Subcutaneous abdominal adipose tissue (tissue), 5 donors: ENCODE measurements around the gene ZHX3.
A peak's percentile ranks its signal among the peaks of the same experiment; 100 is the strongest.

Experiments used
- H3K27ac ChIP-seq: one replicate; pipeline ENCODE4 v1.7.0; 2013; ENCODE audit warnings: low read depth, mild to moderate bottlenecking, inconsistent platforms, low read length, moderate library complexity
- H3K27me3 ChIP-seq, 5 donors: one replicate each; pipeline ENCODE4 v1.7.0; 2013; ENCODE audit warnings: low read length in 5 of 5, inconsistent platforms in 1 of 5; ENCODE audit not compliant: control insufficient read depth in 5 of 5, insufficient read depth in 4 of 5
- H3K36me3 ChIP-seq, 5 donors: one replicate each; pipeline ENCODE4 v1.7.0; 2013; ENCODE audit warnings: low read length in 5 of 5; ENCODE audit not compliant: control insufficient read depth in 5 of 5, insufficient read depth in 5 of 5
- H3K4me1 ChIP-seq, 5 donors: one replicate each; pipeline ENCODE4 v1.7.0; 2013; ENCODE audit warnings: low read length in 5 of 5, mild to moderate bottlenecking in 3 of 5, moderate library complexity in 1 of 5; ENCODE audit not compliant: control insufficient read depth in 5 of 5, insufficient read depth in 5 of 5
- H3K4me3 ChIP-seq, 5 donors: one replicate each; pipeline ENCODE4 v1.7.0; 2013; ENCODE audit warnings: low read length in 5 of 5, low read depth in 1 of 5
- H3K9ac ChIP-seq, 5 donors: one replicate each; pipeline ENCODE4 v1.7.0; 2013; ENCODE audit warnings: low read length in 5 of 5, mild to moderate bottlenecking in 4 of 5, moderate library complexity in 3 of 5
- H3K9me3 ChIP-seq, 5 donors: one replicate each; pipeline ENCODE4 v1.7.0; 2013; ENCODE audit warnings: low read length in 5 of 5; ENCODE audit not compliant: control insufficient read depth in 5 of 5
- donor health status: healthy.
- donor health status: healthy.
- donor health status: healthy.
- donor health status: healthy.
- donor health status: healthy.

ZHX3 gene

DNA sequence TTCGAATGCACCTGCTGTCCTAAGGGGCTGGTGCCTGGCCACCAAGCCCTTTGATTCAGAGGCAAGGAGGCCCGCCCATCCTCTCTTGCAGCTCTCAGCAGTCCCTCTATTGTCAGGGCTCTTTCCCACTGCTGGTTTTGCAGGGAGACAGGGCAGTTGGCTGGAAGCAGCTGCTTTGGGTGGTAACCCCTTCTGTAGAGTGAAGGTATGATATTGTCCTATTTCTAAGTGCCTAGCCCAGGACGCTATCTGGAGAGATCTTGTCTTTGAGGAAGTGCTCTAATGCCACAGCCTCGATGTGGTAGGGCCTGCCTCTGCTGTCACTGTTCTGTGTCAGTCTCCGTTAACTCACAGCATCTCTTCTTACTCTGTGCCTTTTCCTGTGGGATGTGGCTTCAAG lies 174.6 kb downstream of the ZHX3 start:
- Histone ChIP-seq H3K9me3 (no peaks in the 10 kb centered on the region), H3K9ac (peak overlapping the region in 1 of 5 donors; percentile 3), H3K27ac (peak overlapping the region; percentile 32), H3K36me3 (peaks cover 0 to 4% (median 0%) of the 10 kb centered on the region in 5 donors), H3K4me1 (peaks cover 31 to 99% (median 76%) of the 10 kb centered on the region in 5 donors), H3K27me3 (no peaks in the 10 kb centered on the region), H3K4me3 (no peak overlapping the region)

- Histone ChIP-seq H3K36me3 (peaks cover 0 to 4% (median 0%) of the 10 kb centered on the region in 5 donors), H3K27me3 (no peaks in the 10 kb centered on the region), H3K9ac (peak overlapping the region in 1 of 5 donors; percentile 85), H3K27ac (peak overlapping the region; percentile 81), H3K4me1 (peaks cover 29 to 93% (median 72%) of the 10 kb centered on the region in 5 donors), H3K4me3 (no peak overlapping the region), H3K9me3 (no peaks in the 10 kb centered on the region)
Measured at GRCh38 chr20:41142245-41142644, 175.3 kb downstream of the ZHX3 start.

DNA sequence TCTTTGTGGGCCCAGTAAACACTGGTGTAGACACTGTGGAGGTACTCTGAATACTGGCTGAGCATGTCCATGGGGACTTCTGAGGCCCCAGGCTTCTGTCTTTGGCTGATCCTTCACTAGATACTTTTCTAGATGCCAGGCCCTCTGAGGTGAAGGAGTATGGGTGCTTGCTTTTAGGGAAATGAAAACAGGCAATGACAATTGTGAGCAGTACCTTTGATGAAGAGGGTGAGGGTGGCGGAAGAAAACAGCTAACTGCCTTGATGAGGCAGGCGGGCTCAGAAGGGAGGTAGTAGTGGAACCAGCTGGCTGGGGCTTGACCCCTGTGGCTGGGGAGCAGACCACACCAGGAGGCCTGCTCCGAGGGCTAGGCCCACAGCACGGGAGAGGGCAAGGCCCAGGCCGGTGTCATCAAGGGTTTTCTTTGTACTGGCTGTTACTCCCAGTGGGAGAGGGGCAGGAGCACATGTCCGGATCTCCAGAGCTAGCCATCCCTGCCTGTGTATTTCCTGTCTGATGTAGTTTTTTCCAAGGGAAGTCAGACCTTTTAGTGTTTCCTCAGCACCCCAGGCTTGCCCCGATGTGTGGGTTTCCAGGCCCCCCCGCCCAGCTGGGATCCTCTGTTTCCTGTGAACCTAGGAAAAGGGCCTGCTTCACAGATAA lies 176.2 kb downstream of the ZHX3 start:
- Histone ChIP-seq H3K9me3 (no peaks in the 10 kb centered on the region), H3K36me3 (peaks cover 0 to 4% (median 0%) of the 10 kb centered on the region in 5 donors), H3K4me3 (peak overlapping the region in 3 of 5 donors; percentile 8 to 32 (median 12)), H3K27ac (peak overlapping the region; percentile 81), H3K9ac (peak overlapping the region in 3 of 5 donors; percentile 38 to 85 (median 42)), H3K4me1 (peaks cover 24 to 87% (median 66%) of the 10 kb centered on the region in 5 donors), H3K27me3 (no peaks in the 10 kb centered on the region)

DNA sequence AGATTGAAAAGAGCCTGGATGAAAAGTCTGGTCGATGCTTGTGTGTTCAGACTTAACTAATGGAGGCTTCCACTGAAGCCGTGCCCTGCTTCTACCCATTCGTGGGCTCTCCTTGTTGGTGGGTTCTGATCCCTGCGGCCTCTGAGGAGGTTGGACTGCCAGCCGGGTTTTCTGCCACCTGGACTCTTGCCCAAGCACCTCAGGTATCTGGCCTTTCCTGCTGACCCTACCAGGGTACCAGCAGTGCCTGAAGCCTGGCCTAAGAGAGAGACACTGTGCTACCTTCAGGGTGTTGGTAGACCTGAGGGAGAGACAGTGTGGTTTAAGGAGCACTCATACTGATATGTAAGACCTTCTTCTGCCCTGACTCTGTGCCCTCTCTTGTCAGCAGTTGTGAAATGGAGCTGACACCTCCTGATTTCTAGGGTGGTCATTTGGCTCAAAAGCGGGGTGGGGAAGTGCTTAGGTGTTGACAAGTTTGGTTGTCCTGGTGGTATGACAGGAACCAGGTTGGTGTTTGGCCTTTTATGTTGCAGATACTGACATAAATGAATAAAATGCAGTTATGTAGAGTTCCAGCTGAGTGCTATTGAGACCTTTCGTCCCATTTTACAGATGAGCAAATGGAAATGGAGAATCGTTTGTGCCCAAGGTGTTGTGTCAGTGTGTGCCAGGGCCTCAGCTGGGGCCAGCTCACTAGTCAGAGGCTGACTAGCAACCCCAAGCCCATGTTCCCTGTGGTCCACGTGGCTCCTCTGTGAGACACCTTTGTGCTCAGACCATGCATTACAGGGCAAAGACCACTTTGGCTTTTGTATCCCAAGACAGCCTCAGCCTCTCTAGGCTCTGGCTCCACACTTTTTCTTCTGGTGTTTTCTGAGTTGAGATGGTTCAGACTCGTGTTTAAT lies 177.1 kb downstream of the ZHX3 start:
- Histone ChIP-seq H3K27me3 (no peaks in the 10 kb centered on the region), H3K9ac (peak overlapping the region; percentile 2 to 85 (median 10)), H3K36me3 (peaks cover 0 to 4% (median 0%) of the 10 kb centered on the region in 5 donors), H3K9me3 (no peaks in the 10 kb centered on the region), H3K4me3 (peak overlapping the region in 3 of 5 donors; percentile 32 to 77 (median 33)), H3K4me1 (peaks cover 16 to 86% (median 63%) of the 10 kb centered on the region in 5 donors), H3K27ac (peak overlapping the region; percentile 81)

DNA sequence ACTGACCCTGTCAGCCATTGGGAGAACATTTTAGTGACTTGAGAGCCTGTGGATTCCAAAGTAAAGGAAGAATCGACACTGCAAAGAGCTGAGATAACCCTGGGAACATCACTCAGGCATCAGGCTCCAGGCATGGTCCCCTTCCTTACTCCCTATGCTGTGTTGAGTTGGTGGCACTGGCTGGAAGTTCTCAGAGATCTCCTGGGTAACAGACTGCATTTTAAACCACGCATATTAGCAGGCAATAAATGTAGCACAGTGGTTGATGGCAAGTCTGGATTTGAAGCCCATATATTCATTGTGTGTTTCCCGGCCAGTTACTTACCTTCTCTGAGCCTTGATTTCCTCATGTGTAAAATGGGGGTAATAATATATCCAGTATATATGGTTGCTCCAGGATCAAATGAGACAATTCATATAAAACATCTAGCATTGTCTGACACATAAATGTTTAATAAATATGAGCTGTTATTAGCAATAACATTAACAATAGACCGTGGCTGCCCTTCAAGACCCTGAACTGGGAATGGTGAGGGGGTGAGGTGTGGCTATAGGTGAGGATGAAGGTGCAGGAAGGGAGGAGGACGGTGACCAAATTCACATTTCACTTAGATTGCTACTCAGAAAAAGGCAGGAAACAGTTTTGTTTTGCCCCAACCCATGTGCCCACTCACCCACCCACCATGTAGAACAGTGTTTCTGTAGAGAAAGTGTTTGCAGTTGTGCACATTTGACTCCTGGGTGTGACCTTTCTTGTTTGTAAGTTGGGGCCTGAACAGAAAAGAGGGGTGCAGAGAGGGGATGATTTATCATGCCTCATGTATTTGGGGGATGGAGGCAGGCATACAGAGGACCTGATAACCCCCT lies 178.1 kb downstream of the ZHX3 start:
- peaks cover 14 to 81% (median 55%) of the 10 kb centered on the region in 5 donors for H3K4me1 ChIP-seq
- H3K9me3 ChIP-seq, result no peaks in the 10 kb centered on the region
- peak overlapping the region; percentile 70 to 82 (median 77) for H3K4me3 ChIP-seq
- H3K9ac ChIP-seq, result peak overlapping the region; percentile 14 to 85 (median 76)
- peak overlapping the region; percentile 81 for H3K27ac ChIP-seq
- H3K27me3 ChIP-seq, result no peaks in the 10 kb centered on the region
- peaks cover 0 to 2% (median 0%) of the 10 kb centered on the region in 5 donors for H3K36me3 ChIP-seq

- H3K9ac ChIP-seq, result peak overlapping the region; percentile 75 to 85 (median 82)
- no peaks in the 10 kb centered on the region for H3K9me3 ChIP-seq
- peaks cover 9 to 73% (median 55%) of the 10 kb centered on the region in 5 donors for H3K4me1 ChIP-seq
- H3K36me3 ChIP-seq, result no peaks in the 10 kb centered on the region
- peak overlapping the region; percentile 70 to 82 (median 77) for H3K4me3 ChIP-seq
- peak overlapping the region; percentile 81 for H3K27ac ChIP-seq
- H3K27me3 ChIP-seq, result no peaks in the 10 kb centered on the region
Measured at GRCh38 chr20:41138475-41139226, 178.9 kb downstream of the ZHX3 start.

GRCh38 chr20:41137614-41138474 lies 179.7 kb downstream of the ZHX3 start:
- H3K27ac ChIP-seq, result peak overlapping the region; percentile 81
- no peaks in the 10 kb centered on the region for H3K27me3 ChIP-seq
- no peaks in the 10 kb centered on the region for H3K9me3 ChIP-seq
- H3K36me3 ChIP-seq, result no peaks in the 10 kb centered on the region
- peak overlapping the region; percentile 75 to 85 (median 82) for H3K9ac ChIP-seq
- H3K4me1 ChIP-seq, result peaks cover 10 to 65% (median 55%) of the 10 kb centered on the region in 5 donors
- peak overlapping the region; percentile 70 to 82 (median 77) for H3K4me3 ChIP-seq

- Histone ChIP-seq H3K4me3 (peak within 1 kb of the TSS; percentile 70 to 82 (median 79)), H3K27ac (peak within 1 kb of the TSS; percentile 81), H3K4me1 (peaks cover 10 to 56% (median 50%) of the 10 kb centered on the region in 5 donors), H3K36me3 (no peaks in the 10 kb centered on the region), H3K9ac (peak within 1 kb of the TSS; percentile 75 to 85 (median 82)), H3K27me3 (no peaks in the 10 kb centered on the region), H3K9me3 (no peaks in the 10 kb centered on the region)
Measured at GRCh38 chr20:41136680-41137613, 180.6 kb downstream of the ZHX3 start, which contains the start of gene PLCG1. Gene PLCG1, plus strand, starts transcription at chr20:41137543. Its CDS starts 99 bp downstream, at chr20:41137642.
